Activated CD8-positive, alpha-beta memory T cell treated with anti-CD3 and anti-CD28 coated beads, Interleukin-2, amount 10 ng/mL, durations not matched to agents 7 days and 5 days (primary cell): ENCODE measurements around the gene ZNF630. TPM values are rescaled to one million over a fixed set of nuclear protein-coding genes. Genes with fewer than 3 reads are reported as not detected.
A peak's percentile ranks its signal among the peaks of the same experiment; 100 is the strongest.
"Not testable (repeated sequence)": the region's sequence is repeated elsewhere in the genome, so short reads cannot be mapped to it uniquely, and the experiment has no call there.

Source experiments
- ATAC-seq: fragments of 150-1000 bp; cut with Tn5 transposase; one replicate; pipeline ENCODE4 v1.10.0; 2021; ENCODE audit warnings: moderate library complexity
- CTCF ChIA-PET: fragments of 350-600 bp; sonication (Branson Sonifier 250); formaldehyde crosslinking; loops from one replicate; lab custom pipeline; 2021; ENCODE audit warnings: antibody characterized with exemption; lab: Charles Lee
- DNase-seq: peaks from one replicate; pipeline ENCODE4 v3.0.0-alpha.2; 2020
- H3K27ac Mint-ChIP-seq: one replicate; pipeline ENCODE4 v1.8.0; 2021; ENCODE audit warnings: mild to moderate bottlenecking, mixed read lengths
- H3K27me3 Mint-ChIP-seq: one replicate; pipeline ENCODE4 v1.8.0; 2021; ENCODE audit warnings: mixed read lengths
- H3K36me3 Mint-ChIP-seq: one replicate; pipeline ENCODE4 v1.8.0; 2021; ENCODE audit warnings: mild to moderate bottlenecking, mixed read lengths
- H3K4me1 Mint-ChIP-seq: one replicate; pipeline ENCODE4 v1.8.0; 2021; ENCODE audit warnings: mixed read lengths
- H3K4me3 Mint-ChIP-seq: one replicate; pipeline ENCODE4 v1.8.0; 2021; ENCODE audit warnings: mild to moderate bottlenecking, moderate library complexity, mixed read lengths
- H3K9me3 Mint-ChIP-seq: one replicate; pipeline ENCODE4 v1.8.0; 2022; ENCODE audit warnings: low read depth, mixed read lengths
- total RNA-seq, 2 experiments: library from RNA; stranded (reverse); gene quantifications; one replicate each; pipeline ENCODE4 v1.2.3, GENCODE V29; 2021

ZNF630 gene
- total RNA-seq, 2 experiments from 2014 or later = 0.89 to 3.2 TPM

DNA sequence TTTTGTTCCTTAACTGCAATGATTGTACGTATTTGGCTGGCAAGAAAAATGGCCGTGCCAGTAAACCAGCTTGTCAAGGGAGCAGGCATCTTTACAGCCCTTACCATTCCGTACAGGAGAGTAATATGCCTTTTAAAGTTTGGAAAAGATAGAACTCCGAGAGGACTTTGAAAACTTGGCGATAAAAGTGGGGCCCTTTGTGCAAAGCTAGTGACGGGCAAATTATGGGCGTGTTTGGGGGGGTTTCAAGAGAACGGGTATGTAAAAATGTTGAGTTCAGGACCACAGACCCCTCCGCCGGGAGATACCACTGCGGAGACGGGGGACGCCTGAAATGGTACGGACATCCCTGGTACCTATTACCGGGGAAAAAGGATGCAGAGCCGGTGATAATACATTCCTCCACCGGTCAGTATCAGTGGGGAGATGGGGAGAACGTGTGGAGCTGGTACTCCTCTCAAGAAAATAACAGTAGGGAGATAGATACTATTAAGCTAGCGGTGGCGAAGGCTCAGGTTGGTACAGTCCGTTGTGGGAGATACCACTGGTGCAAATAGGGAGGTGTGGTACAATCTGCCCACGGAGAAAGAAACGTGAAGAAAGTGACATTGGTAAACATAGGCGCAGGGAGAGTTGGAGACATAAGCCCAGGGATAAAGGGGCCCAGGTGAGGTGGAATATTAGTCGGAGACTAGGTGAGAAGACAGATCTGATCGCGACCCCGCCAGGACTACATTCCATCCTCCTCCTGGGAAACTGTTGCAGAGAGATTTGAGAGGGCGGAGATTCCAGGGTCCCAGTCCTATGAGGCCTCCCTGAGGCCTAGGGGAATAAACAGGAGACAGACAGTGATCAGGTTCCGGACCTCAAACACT is 50.2 kb downstream of the ZNF630 start:
- Mint-ChIP-seq H3K4me1 (peaks cover 6% of the 10 kb centered on the region), H3K27me3 (no peaks in the 10 kb centered on the region), H3K36me3 (peaks cover 2% of the 10 kb centered on the region), H3K9me3 (no peaks in the 10 kb centered on the region), H3K27ac (peak overlapping the region; percentile 92), H3K4me3 (peak overlapping the region; percentile 83)
- ATAC-seq (peak; percentile 66), DNase-seq (peak; percentile 70)
- CTCF ChIA-PET = interaction anchor here (1.4 kb wide), 1 partner anchor 189 kb away, joined by 3 read pairs; no protein-coding TSS in a partner anchor

DNA sequence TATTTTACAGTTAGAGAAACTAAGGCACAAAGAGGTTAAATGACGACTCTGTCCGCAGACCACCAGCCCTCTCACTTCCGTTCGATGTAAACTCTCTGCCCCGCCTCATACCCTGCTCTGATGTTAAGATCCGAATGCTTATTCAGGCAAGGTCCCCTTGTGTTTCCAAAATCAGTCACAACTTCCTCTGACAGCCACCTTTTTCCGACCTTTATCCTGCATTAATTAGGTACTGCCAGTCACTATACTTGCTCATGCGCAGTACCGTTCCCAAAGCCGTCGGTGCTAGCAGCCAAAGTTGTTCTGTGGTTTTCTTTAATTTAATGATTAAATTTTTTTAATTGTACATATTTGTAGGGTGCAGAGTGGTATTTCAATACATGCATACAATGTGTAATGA is 51.0 kb downstream of the ZNF630 start:
- not testable (repeated sequence) for H3K27me3 Mint-ChIP-seq, H3K9me3 Mint-ChIP-seq
- peak; percentile 68 for ATAC-seq

DNA sequence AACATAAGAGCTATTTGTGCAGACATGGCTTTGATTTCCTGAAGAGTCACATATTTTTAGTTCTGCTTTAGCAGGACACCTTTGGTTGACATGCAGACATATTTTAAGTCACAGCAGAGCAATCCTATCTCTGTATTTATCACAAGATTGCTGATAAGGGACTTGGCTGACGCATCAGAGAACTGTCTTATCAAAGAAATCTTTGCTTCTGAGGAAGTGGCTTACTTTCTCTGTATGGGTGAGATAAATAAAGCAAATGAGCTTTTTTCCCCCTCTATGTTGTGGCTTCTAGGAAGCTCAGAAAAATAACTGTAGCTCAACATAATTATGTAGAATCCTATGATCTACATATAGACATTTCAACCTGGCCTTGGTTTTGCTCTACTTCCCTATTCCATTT is 51.5 kb downstream of the ZNF630 start:
- CTCF ChIA-PET = not testable (repeated sequence)
- peak; percentile 47 for ATAC-seq

More for the DNA sequence above, 51.0 kb downstream of the ZNF630 start:
- not testable (repeated sequence) for H3K36me3 Mint-ChIP-seq, H3K4me1 Mint-ChIP-seq
- Mint-ChIP-seq H3K4me3 (peak overlapping the region; percentile 32), H3K27ac (peak overlapping the region; percentile 56)
- DNase-seq = peak; percentile 46
- CTCF ChIA-PET = interaction anchor here (1.4 kb wide), 1 partner anchor 188 kb away, joined by 3 read pairs; no protein-coding TSS in a partner anchor

DNA sequence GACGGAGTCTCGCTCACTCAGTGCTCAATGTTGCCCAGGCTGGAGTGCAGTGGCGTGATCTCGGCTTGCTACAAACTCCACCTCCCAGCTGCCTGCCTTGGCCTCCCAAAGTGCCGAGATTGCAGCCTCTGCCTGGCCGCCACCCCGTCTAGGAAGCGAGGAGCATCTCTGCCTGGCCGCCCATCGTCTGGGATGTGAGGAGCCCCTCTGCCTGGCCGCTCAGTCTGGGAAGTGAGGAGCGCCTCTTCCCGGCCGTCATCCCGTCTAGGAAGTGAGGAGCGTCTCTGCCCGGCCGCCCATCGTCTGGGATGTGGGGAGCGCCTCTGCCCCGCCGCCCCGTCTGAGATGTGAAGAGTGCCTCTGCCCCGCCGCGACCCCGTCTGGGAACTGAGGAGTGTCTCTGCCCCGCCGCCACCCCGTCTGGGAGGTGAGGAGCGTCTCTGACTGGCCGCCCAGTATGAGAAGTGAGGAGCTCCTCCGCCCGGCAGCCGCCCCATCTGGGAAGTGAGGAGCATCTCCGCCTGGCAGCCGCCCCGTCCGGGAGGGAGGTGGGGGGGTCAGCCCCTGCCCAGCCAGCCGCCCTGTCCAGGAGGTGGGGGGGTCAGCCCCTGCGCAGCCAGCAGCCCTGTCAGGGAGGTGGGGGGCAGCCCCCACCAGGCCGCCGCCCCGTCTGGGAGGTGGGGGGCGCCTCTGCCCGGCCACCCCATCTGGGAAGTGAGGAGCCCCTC is 54.7 kb downstream of the ZNF630 start:
- DNase-seq, H3K9me3 Mint-ChIP-seq, CTCF ChIA-PET, ATAC-seq, H3K4me1 Mint-ChIP-seq, H3K27me3 Mint-ChIP-seq, H3K4me3 Mint-ChIP-seq, H3K36me3 Mint-ChIP-seq, H3K27ac Mint-ChIP-seq: not testable (repeated sequence)

More for the DNA sequence above, 51.5 kb downstream of the ZNF630 start:
- not testable (repeated sequence) for DNase-seq, H3K27me3 Mint-ChIP-seq, H3K36me3 Mint-ChIP-seq, H3K4me3 Mint-ChIP-seq, H3K9me3 Mint-ChIP-seq, H3K4me1 Mint-ChIP-seq, H3K27ac Mint-ChIP-seq

DNA sequence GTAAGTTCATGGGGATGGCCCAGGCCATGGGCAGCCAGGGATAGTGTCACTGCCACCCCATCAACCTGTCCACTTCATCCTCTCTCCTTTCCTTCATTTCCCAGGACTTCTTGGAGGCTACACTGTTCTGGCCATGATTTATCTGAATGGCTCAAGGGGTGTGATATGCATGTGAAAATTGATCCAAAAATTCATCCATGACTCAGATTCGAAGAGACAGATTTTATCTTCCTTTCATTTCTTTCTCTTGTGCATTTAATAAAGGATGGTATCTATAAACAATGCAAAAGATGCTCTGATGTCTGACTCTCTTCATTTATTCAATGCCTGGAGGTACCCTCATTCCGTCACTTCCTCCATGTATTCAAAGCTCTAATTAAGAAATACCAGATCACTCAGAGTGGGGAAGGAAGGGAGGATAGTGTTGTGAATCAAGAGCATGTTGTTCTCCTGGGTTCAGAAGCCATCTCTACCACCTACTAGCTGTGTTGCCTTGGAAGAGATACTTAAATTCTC is 61.9 kb downstream of the ZNF630 start:
- ATAC-seq, CTCF ChIA-PET, H3K9me3 Mint-ChIP-seq, H3K36me3 Mint-ChIP-seq, H3K27me3 Mint-ChIP-seq, DNase-seq, H3K4me1 Mint-ChIP-seq, H3K27ac Mint-ChIP-seq, H3K4me3 Mint-ChIP-seq: not testable (repeated sequence)

Other genes with a start within 250 kb of the ZNF630 start
- gene ZNF81, start 234.7 kb downstream of the ZNF630 start, total RNA-seq = 10 to 100 TPM in 1 of 2 experiments, 1 to 10 TPM in 1; 7.5 to 10.0 TPM
- gene ZNF182, start 67.7 kb downstream of the ZNF630 start, total RNA-seq = 1 to 10 TPM; 7.9 to 8.9 TPM
- not detected for gene SPACA5, start 64.7 kb downstream of the ZNF630 start, total RNA-seq
- gene SPACA5B, start 59.0 kb upstream of the ZNF630 start, total RNA-seq = not detected
- gene SSX5, start 125.2 kb upstream of the ZNF630 start, total RNA-seq = not detected
- gene SSX1, start 183.8 kb upstream of the ZNF630 start, total RNA-seq = not detected